Hypothalamus (tissue), 51 donors: ENCODE results near the gene ZFAND2A.

ENCODE experiments used
- DNase-seq, 51 donors: peaks; one replicate each; lab custom pipeline; 2025; lab: John Stamatoyannopoulos, UW

Gene ZFAND2A

GRCh38 chr7:1111156-1111555 lies 48.8 kb downstream of the ZFAND2A start:
- no peak for DNase-seq

GRCh38 chr7:1110358-1110757 lies 49.6 kb downstream of the ZFAND2A start:
- no peak for DNase-seq

- DNase-seq = no peak
These were observed 50.2 kb downstream of the ZFAND2A start for GRCh38 chr7:1109581-1110310.

- no peak for DNase-seq
These were observed 51.6 kb downstream of the ZFAND2A start for GRCh38 chr7:1108264-1108920.

GRCh38 chr7:1106793-1107421 lies 53.1 kb downstream of the ZFAND2A start:
- no peak for DNase-seq

- no peak for DNase-seq
These were observed 53.8 kb downstream of the ZFAND2A start for GRCh38 chr7:1106063-1106792.

- DNase-seq = no peak
These were observed 54.8 kb downstream of the ZFAND2A start for GRCh38 chr7:1105189-1105588.

- DNase-seq = no peak
These were observed 55.3 kb downstream of the ZFAND2A start for GRCh38 chr7:1104516-1105179.

- DNase-seq = no peak
These were observed 56.0 kb downstream of the ZFAND2A start for GRCh38 chr7:1103789-1104515.

GRCh38 chr7:1103009-1103788 lies 56.8 kb downstream of the ZFAND2A start:
- no peak for DNase-seq
